ENCODE data around the gene PRODH2.
"Not testable (repeated sequence)": the region's sequence is repeated elsewhere in the genome, so short reads cannot be mapped to it uniquely, and the experiment has no call there.

PRODH2 gene

DNA sequence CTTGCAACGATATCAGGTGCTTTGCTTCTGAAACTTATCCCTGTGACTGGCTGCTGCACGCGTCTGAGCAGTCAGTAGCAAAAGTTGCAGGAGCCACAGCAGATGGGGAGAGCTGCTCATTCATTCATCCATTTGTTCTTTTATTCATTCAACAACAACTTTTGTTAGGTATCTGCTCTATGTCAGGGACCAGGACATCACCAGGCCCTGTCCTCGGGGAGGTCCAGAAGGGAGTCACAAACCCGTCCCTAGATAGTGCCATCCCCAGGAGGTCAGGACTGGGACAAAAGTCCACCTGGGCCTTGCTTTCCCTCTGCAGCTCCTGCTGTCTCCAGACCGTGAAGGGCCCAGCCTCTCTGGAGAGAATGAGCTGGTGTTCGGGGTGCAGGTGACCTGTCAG is 34.7 kb downstream of the PRODH2 start:
- no peak for DNase-seq

DNA sequence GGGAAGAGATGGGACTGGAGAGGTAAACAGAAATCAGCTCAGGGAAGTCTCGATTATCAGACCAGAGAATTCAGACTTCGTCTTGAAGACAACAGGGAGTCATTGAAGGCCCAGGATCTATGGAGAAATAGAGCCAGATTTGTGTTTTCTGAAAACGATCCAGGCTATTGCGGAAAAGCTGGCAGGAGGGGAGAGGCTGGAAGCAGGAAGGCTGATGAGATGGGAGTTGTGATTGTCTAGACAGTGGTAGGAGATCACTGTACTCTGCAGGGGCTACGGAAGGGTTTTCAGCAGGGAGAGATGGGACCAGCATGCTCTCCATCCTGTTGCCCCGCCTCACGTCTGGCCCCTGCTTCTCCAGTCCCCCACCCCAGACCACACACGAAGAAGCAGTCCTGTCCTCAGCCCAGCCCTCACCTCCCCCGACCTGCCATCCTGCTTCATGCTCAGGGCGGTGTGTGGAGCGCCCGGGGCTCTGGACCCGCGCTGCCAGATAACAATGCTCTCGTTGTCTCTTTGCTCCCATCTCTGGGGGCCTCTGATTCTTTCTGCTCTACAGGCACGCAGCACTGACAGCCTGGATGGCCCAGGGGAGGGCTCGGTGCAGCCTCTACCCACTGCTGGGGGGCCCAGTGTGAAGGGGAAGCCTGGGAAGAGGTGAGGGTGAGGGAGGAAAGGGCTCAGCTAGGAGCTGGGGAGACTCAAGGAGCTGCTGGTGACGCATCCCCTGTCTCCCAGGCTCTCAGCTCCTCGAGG is 35.4 kb downstream of the PRODH2 start:
- DNase-seq: no peak

DNA sequence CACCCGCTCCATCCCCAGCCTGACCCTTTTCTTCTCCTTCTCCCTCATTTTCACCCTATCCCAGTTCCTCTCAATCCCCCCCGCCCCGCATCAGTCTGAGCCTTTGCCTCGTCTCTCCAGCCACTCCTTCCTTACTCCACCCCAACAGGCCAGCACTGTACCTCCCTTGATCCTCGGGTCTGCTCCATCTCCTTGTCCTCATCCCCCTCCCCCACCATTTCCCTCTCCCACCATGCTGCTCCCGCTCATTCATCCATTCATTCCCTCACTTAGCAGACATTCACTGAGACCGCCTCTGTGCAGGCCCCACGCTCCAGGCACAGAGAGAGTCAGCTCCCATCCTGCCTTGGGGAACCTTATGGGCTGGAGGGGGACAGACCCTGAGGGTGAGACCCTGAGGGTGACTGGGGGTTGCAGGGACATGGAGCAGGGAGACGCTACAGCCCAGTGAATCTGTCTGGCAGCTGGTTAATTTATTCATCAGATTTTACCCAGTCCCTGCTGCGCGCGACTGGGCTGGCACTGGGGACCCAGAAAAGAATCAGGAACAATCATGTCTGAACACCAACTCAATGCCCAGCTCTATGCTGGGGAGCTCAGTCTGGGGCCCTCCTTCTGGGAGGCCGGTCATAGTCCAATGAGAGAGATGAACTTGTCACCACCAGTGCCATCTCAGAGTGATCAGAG is 36.4 kb downstream of the PRODH2 start:
- no peak for DNase-seq

DNA sequence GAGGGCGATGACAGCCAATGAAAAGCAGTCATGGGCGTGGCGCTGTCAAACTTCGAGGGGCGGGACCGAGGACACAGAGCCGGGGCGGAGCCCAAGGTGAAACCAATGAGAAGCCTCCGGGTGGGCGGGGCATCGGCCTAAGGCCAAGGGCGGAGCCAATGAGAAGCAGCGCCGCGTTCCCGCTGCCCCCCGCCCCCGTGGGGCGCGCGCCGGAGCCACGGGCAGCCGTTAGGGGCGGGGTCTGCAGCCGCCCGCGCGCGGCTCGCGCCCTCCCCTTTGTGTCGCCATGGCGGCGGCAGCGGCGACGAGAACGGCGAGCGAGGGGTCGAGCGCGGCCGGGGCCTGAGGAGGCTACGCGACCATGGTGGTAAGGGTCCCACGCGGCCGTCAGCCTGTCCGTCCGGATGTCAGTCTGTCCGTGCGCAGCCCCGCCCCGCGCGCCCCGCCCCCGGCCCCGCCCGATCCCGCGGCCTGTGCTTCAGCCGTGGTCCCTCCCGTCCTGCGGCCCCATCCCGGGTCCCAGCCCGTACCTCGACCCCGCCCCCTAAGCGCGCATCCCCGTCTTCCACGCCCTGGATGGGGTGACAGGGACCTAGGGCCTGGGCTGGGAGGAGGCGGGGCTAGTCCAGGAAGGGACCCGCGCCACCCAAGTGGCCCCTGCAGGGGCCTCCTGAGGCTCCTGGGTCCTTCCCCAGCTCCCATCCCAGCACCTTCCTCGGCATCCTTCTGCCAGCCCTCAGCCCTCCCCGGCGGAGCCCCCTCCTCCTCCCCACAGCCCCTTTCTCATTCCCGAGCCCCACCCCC is 37.1 kb downstream of the PRODH2 start, which contains the start of gene ARHGAP33:
TSS of gene ARHGAP33 (plus strand) at position 267 of the 804 bp plus-strand sequence. CDS start at position 362, 95 bp downstream.
- peak; percentile 76 to 88 for DNase-seq

DNA sequence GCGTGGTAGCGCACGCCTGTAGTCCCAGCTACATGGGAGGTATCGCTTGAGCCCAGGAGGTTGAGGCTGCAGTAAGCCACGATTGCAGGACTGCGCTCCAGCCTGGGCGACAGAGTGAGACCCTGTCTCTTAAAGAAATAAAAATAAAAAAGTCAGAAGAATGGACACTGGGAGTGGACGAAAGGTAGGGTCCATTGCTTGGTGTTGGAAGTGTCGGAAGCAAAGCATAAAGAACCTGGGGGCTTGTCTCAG is 37.7 kb downstream of the PRODH2 start:
- no peak for DNase-seq

DNA sequence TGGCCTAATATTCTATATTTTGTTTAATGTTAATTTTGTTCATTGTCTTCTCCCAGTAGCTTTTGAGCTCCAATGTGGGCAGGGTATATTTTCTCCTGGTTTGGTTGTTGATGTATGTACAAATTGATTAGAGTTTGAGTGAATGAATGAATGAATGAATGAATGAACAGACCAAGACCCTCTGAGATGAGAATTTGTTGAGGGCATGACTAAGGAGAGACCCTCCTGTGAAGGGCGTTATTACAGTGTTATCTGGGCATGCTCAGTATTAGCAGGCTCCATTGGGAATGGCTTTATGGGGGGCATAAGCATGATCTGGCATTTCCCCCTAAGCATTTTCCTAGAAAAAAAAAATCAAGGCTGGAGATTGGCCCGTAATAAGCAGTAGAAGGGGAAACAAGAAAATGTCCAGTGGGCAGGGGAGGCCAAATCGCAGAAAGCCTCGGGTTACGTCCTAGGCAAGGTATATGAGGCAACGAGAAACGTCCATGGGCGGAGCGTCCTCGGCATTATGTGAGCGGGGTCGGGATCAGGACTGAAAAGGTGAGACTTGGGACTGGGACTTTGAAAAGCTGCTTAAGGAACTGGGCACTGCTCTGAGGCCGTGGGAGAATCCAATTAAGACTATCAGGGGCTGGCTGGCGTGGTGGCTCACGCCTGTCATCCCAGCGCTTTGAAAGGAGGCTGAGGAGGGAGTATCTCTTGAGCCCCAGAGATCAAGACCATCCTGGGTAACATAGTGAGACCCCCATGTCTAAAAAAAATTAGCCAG is 38.2 kb downstream of the PRODH2 start:
- no peak for DNase-seq

DNA sequence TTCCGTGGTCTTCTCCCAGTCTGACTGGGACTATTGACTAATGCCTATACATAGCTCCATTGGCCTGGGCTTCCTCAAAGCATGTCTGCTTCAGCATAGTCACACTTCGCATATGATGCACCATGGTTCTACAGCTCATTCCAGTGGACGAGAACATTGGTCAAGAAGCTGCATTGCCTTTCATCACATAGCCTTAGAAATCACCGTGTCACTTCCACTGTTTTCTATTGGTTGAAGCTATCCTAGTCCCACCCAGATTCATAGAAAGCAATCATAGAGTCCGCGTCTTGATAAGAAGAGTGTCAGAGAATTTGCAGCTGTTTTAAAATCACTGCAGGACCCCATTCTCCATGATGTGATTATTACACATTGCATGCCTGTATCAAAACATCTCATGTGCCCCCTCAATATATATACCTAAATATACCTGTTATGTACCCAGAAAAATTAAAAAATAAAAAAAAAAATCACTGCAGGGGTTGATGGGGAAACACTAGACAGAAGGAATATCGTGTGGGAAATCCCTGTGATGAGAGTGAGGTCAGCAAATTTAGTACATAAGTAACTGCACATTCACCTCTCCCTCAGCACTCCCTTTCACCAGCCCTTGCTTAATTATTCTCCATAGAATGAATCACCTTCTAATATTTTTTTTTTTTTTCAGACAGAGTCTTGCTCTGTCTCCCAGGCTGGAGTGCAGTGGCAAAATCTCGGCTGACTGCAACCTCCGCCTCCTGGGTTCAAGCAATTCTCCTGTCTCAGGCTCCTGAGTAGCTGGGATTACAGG is 39.4 kb downstream of the PRODH2 start:
- DNase-seq: no peak

DNA sequence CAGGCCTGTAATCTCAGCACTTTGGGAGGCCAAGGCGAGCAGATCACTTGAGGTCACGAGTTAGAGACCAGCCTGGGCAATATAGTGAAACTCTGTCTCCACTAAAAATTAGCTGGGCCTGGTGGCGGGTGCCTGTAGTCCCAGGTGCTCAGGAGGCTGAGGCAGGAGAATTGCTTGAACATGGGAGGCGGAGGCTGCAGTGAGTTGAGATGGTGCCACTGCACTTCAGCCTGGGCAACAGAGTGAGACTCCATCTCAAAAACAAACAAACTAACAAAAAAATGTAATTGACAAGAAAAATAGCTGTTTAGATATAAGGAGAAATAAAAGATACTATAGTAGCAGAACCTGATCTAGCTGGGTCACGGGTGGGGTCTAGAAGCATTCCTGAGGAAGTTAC is 40.3 kb downstream of the PRODH2 start:
- not testable (repeated sequence) for DNase-seq

DNA sequence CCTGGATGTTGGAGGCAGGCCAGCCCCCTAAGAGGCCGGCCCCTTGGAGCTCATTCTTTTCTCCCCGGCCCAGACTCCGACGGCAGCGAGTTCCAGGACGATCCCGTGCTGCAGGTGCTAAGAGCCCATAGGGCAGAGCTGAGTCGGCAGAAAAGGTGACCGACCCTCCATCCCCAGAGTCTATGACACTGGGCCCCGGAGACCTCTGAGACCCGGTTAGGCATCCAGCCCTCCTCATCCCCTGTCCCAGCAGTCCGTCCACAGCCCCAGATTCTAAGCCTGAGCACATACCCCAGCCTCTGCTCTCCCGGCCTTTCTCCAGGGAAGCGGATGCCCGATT is 44.6 kb downstream of the PRODH2 start:
- DNase-seq: no peak

DNA sequence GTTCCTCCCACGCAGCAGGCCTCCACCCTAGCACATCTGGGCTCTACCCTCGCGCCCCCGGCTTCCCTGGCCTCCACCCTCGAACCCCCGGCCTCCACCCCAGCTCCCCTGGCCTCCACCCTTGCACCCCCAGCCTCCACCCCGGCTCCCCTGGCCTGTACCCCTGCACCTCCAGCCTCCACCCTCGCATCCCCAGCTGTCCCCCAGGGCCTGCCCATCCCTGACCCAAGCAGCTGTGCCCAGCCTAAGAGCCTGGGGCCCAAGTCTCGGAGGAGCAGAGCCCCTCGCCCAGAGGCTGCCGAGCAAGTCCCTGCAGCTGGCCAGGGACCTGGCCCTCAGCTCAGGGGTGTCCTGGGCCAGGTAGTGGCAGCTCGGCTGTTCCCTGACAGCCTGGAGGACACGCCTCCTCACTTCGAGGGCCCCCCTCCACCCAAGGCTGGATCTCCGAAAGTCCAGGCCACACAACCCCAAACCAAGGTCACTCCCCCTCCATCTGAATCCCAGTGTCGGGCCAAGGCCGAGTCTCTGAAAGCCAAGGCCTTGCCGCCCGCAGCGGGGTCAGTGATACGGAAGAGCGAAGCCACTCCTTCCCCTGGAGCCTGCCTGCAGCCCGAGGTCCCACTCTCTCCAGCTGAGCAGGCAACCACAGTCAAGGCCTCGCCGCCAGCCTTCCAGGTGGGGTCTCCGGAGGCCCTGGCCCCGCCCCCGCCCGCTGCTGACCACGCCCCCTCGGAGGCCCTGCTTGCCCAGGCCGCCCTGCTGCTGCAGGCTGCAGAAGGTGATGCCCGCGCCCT is 45.2 kb downstream of the PRODH2 start:
- DNase-seq: no peak

DNA sequence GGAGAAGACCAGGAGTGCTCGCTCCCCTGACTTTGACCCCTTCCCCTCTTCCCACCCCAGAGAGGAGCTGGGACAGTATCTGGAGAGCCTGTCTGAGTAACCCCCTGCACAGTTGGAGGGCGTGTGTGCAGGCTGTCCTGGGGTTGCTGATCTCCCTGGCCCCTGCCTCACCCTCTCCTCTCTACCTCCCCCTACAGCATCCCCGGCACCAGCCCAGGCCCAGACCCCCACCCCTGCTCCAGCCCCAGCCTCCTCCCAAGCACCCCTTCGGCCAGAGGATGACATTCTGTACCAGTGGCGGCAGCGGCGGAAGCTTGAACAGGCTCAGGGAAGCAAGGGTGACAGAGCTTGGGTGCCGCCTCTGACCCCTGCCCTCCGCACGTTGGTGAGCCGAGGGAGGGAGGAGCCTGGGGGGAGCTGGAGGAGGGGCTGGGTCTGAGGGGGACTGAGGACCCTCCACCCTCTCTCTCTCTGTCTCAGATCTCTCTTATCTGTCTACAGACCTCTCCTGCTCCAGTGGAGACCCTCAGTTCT is 46.0 kb downstream of the PRODH2 start:
- no peak for DNase-seq

DNA sequence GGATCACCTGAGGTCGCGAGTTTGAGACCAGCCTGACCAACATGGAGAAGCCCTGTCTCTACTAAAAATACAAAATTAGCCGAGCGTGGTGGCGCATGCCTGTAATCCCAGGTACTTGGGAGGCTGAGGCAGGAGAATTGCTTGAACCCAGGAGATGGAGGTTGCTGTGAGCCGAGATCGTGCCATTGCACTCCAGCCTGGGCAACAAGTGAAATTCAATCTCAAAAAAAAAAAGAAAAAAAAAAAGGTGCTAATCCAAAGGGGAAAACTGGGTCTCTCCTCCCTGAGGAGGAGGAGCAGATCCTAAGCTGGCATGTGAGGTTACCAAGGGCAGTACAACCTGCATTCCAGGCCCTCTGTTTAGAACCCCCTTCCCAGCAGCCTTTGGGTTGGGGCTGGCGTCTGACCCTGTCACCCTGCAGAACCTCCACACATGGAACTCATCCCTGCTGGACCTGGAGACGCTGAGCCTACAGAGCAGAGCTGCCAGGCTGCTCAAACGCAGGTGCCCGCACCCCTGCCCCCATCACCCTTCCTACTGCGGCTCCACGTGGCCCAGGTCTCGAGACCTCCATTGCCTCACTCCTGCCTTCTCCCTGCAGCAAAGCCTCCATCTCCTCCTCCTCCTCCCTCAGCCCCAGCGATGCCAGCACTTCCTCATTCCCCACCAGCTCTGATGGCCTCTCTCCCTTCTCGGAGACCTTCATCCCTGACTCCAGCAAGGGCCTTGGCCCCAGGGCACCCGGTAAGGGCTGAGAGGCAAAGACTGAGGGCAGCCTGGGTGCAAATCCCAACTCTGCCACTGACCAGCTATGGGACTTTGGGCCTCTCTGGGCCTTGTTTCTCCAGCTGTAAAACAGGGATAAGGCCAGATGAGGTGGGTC is 48.0 kb downstream of the PRODH2 start:
- no peak for DNase-seq

DNA sequence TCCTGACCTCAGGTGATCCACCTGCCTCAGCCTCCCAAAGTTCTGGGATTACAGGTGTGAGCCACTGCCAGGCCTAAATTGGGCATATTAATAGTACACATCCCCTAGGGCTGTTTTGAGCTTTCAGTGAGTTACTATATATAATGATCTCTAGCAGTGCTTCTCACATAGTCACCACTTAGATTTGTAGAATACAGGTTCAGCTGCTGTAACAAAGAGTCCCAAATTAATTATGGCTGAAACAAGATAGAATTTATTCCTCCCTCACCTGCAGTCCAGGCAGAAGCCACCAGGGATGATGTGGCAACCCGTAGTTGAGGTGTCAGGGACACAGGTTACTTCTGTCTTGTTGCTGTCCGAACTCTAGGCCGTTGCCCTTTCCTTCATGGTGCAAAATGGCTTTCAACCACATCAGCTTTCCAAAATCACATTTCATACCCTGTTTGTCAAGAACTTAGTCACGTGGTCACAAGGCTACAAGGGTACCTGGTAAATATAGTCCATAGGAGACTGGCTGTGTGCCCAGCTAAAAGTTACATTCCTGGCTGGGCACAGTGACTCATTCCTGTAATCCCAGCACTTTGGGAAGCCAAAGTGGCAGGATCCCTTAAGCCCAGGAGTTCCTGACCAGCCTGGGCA is 51.8 kb downstream of the PRODH2 start:
- DNase-seq: no peak

DNA sequence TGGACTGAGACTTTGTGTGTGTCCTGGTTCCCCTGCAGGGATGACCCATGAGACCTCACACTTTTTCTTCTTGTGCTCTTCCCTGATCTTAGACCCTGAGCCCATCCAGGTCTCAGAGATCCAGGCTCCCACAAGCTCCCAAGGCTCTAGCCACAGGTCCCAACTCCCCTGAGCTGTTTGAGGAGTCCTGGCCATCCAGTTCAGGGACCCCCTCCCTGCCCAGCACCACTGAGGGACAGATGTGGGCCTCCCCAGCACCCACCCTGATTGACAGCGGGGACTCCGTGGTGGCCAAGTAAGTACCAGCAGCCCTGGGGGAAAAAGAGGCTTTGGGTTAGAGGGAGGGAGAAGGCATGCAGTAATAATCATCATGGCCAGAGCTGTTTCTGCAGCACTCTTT is 52.9 kb downstream of the PRODH2 start:
- DNase-seq: no peak

DNA sequence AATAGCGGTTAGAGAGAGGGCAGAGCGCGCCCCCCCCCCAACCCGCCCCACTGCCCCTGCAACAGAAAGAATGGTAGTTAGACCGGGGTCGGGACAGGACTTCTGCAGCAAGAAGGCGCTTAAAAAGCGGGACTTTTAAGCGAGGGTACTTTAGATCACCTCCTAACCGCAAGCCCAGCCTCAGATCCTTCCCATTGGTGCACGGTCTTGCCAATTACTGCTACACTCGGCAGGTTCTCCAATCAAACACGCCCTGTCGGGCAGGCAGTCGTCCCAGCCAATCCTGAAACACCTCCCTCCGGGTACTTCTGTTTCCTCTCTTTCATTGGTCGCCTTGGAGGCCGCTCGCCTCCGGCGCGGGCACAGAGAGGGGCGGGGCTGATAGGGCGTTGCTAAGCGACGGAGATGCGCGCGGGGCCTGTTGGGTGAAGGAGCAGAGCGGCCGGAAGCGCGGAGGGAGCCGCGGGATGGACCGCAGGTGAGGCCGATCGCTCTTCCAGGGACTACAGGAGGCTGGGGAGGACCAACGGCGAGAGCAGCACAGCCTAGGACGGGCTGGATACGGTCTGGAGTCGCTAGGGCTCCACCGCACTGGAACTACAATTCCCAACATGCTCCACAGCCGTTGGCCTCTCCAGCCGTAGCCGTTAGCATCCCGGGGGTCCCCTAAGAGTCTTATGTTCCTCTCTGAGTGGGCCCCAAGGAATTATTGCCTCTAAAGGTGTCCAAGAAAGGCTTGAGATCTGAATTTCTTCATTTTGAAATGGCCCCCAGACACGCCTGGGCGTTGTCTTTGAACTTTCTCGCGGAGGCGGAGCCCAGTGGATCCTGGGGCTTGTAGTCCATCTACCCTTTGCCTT is 54.7 kb downstream of the PRODH2 start, which contains the start of gene PROSER3:
TSS of gene PROSER3 (plus strand) at position 428 of the 860 bp plus-strand sequence. CDS start at position 468, 40 bp downstream.
- DNase-seq: peak; percentile 93 to 97

DNA sequence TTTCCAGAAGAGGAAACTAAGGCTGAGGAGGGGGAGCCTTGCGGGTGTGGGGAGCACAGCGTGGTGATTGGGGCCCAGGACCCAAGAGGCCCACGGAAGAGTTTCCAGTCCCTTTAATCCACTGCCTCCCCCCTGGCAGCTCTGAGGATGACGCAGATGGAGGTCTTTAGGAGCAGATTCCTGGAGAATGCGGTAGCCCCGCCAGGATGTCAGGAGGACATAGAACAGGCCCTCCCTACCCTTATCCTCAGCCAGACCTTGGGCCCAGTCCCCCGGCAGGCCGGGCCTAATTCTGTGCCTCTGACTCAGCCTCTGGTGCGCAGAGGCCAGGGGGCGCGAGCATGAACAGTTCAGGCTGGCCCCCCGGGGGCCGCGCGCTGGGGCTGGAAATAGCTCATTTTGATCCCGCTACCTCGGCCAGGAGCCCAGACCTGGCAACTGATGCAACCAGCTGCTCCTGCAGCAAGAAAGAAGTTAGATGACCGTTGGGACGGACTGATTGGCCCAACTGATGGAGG is 55.4 kb downstream of the PRODH2 start:
- DNase-seq: no peak

DNA sequence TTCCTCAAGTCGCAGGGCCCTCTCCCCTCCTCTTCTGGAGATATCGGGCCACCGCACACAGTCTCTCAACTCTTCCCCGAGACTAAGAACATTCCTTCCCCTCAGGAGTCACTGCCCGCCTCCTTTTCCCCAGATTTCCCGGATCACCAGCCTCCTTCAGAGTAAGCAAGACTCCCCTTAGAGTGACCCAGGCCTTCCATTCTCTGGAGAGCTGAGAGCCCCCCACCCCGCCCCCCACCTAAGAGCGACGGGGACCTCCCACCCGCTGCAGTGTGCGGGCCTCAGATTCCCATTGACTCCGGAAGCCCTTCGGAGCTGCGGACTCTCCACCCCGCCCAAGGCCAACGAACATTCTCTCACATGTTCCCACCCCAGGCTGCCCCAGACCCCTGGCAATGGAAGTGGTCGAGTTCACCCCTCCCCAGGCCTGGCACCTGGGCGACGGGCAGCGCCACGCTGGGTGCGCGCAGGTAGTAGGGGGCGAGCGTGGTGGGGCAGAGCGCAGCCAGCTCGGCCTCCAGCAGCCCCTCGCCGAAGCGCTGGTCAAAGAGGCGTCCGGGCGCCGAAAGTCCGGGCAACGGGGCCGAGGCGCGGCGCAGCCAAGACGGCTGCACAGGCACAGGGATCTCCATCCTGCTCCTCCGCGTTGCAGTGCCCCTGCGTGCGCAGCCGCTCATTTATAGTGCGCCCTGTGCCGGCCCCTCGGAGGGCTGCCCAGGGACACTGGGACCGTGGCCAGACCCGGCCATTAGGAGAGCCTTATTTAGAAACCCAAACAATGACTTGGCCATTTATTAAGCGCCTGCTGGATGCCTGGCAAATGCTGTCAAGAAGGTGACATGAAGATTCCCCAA is 56.0 kb downstream of the PRODH2 start, which contains the start of gene HSPB6:
TSS of gene HSPB6 (minus strand) at position 653 of the 854 bp plus-strand sequence. CDS start at position 632, 21 bp downstream.
- DNase-seq: no peak

Measured in SW 1271 (cell line).